ENCODE results near the gene LDAH.

DNA sequence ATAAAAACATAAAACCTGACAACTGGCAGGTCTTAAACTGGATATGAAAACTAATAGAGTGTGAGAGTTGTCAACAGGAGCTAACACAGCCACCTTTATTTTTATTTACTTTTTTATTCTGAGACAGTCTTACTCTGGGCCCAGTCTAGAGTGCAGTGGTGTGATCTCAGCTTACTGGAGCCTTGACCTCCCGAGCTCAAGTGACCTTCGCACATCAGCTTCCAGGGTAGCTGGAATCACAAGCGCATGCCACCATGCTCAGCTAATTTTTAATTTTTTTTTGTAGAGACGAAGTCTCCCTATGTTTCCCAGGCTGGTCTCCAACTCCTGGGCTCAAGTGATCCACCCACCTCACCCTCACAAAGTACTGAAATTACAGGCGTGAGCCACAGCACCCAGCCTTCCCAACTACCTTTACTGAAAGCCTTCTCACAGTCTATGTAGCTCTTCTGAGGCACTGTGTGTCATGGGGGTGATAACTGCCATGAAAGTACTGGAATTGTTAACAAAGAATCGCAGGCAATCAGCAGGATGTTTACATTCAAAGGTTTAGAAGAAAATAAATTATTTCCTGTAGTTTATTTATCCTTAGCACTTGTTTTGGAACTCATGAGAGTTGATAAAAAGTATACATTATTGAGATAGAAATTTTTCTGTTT, 131.7 kb downstream of the LDAH start:
- TF ChIP-seq BHLHE40 (IDR thresholded peaks at IDR 0.05; ENCODE audit: low read depth, low read length) (no peak), POLR2A (IDR thresholded peaks at IDR 0.05; ENCODE audit: low read length) (no peak), JUN (IDR thresholded peaks at IDR 0.05) (no peak), HDAC2 (IDR thresholded peaks at IDR 0.05) (no peak), NR3C1 (IDR thresholded peaks at IDR 0.05) (no peak), KDM5A (IDR thresholded peaks at IDR 0.05) (no peak), SMC3 (IDR thresholded peaks at IDR 0.05) (no peak), GATA3 (IDR thresholded peaks at IDR 0.05; ENCODE audit: borderline replicate concordance) (no peak), EP300 (IDR thresholded peaks at IDR 0.05) (no peak)
- TF ChIP-seq, protein P1, sequence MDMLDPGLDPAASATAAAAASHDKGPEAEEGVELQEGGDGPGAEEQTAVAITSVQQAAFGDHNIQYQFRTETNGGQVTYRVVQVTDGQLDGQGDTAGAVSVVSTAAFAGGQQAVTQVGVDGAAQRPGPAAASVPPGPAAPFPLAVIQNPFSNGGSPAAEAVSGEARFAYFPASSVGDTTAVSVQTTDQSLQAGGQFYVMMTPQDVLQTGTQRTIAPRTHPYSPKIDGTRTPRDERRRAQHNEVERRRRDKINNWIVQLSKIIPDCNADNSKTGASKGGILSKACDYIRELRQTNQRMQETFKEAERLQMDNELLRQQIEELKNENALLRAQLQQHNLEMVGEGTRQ (IDR thresholded peaks at IDR 0.05) = no peak
- TF ChIP-seq, protein P2, sequence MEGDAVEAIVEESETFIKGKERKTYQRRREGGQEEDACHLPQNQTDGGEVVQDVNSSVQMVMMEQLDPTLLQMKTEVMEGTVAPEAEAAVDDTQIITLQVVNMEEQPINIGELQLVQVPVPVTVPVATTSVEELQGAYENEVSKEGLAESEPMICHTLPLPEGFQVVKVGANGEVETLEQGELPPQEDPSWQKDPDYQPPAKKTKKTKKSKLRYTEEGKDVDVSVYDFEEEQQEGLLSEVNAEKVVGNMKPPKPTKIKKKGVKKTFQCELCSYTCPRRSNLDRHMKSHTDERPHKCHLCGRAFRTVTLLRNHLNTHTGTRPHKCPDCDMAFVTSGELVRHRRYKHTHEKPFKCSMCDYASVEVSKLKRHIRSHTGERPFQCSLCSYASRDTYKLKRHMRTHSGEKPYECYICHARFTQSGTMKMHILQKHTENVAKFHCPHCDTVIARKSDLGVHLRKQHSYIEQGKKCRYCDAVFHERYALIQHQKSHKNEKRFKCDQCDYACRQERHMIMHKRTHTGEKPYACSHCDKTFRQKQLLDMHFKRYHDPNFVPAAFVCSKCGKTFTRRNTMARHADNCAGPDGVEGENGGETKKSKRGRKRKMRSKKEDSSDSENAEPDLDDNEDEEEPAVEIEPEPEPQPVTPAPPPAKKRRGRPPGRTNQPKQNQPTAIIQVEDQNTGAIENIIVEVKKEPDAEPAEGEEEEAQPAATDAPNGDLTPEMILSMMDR (IDR thresholded peaks at IDR 0.05) = no peak
- TF ChIP-seq, protein P3, sequence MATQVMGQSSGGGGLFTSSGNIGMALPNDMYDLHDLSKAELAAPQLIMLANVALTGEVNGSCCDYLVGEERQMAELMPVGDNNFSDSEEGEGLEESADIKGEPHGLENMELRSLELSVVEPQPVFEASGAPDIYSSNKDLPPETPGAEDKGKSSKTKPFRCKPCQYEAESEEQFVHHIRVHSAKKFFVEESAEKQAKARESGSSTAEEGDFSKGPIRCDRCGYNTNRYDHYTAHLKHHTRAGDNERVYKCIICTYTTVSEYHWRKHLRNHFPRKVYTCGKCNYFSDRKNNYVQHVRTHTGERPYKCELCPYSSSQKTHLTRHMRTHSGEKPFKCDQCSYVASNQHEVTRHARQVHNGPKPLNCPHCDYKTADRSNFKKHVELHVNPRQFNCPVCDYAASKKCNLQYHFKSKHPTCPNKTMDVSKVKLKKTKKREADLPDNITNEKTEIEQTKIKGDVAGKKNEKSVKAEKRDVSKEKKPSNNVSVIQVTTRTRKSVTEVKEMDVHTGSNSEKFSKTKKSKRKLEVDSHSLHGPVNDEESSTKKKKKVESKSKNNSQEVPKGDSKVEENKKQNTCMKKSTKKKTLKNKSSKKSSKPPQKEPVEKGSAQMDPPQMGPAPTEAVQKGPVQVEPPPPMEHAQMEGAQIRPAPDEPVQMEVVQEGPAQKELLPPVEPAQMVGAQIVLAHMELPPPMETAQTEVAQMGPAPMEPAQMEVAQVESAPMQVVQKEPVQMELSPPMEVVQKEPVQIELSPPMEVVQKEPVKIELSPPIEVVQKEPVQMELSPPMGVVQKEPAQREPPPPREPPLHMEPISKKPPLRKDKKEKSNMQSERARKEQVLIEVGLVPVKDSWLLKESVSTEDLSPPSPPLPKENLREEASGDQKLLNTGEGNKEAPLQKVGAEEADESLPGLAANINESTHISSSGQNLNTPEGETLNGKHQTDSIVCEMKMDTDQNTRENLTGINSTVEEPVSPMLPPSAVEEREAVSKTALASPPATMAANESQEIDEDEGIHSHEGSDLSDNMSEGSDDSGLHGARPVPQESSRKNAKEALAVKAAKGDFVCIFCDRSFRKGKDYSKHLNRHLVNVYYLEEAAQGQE (IDR thresholded peaks at IDR 0.05) = no peak
- TF ChIP-seq, protein P4, sequence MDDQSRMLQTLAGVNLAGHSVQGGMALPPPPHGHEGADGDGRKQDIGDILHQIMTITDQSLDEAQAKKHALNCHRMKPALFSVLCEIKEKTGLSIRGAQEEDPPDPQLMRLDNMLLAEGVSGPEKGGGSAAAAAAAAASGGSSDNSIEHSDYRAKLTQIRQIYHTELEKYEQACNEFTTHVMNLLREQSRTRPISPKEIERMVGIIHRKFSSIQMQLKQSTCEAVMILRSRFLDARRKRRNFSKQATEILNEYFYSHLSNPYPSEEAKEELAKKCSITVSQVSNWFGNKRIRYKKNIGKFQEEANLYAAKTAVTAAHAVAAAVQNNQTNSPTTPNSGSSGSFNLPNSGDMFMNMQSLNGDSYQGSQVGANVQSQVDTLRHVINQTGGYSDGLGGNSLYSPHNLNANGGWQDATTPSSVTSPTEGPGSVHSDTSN (IDR thresholded peaks at IDR 0.05) = no peak
- TF ChIP-seq, protein P5, sequence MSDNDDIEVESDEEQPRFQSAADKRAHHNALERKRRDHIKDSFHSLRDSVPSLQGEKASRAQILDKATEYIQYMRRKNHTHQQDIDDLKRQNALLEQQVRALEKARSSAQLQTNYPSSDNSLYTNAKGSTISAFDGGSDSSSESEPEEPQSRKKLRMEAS (IDR thresholded peaks at IDR 0.05) = no peak

Data from A549 (cell line).